SU-DHL-6 (cell line): ENCODE data around the gene UNC13C.

Experiments
- H2AFZ ChIP-seq: fragments of 200-600 bp; sonication (generic); 2 replicates; pipeline ENCODE4 v1.6.1; 2014; ENCODE audit warnings: low read depth, mild to moderate bottlenecking, moderate library complexity, mixed read lengths, antibody characterized with exemption, low read length; ENCODE audit not compliant: severe bottlenecking
- H3F3A ChIP-seq: fragments of 200-600 bp; shearing (Covaris generic); 2 replicates; pipeline ENCODE4 v1.6.0; 2016; ENCODE audit warnings: antibody characterized with exemption, mild to moderate bottlenecking; ENCODE audit not compliant: insufficient read depth
- H3K27ac ChIP-seq: fragments of 200-600 bp; sonication (generic); 2 replicates; pipeline ENCODE4 v1.5.1; 2016; ENCODE audit warnings: low read depth, mild to moderate bottlenecking, low read length, moderate library complexity, mixed read lengths
- H3K27me3 ChIP-seq: fragments of 200-600 bp; sonication (generic), shearing (Covaris generic); 2 replicates; pipeline ENCODE4 v1.6.0; 2014; ENCODE audit warnings: mild to moderate bottlenecking, low read length
- H3K36me3 ChIP-seq: fragments of 200-600 bp; sonication (generic); 2 replicates; pipeline ENCODE4 v1.6.1; 2014; ENCODE audit warnings: mild to moderate bottlenecking, low read length, mixed read lengths
- H3K4me2 ChIP-seq: fragments of 300-600, 200-600 bp; shearing (Covaris generic), sonication (generic); 2 replicates; pipeline ENCODE4 v1.6.0; 2014; ENCODE audit warnings: low read length, low read depth, mild to moderate bottlenecking; ENCODE audit not compliant: poor library complexity, severe bottlenecking
- H3K4me3 ChIP-seq: fragments of 200-600 bp; sonication (generic); 2 replicates; pipeline ENCODE4 v1.5.1; 2014; ENCODE audit warnings: antibody characterized with exemption, low read length, mild to moderate bottlenecking, mixed read lengths; ENCODE audit not compliant: insufficient read depth, poor library complexity, severe bottlenecking
- H3K79me2 ChIP-seq: fragments of 200-600 bp; sonication (generic); 2 replicates; pipeline ENCODE4 v1.6.1; 2014; ENCODE audit warnings: mild to moderate bottlenecking, low read length, moderate library complexity; ENCODE audit not compliant: insufficient read depth
- H3K9ac ChIP-seq: fragments of 200-600 bp; sonication (generic); 2 replicates; pipeline ENCODE4 v1.7.0; 2014; ENCODE audit warnings: mild to moderate bottlenecking, low read length
- H3K9me2 ChIP-seq: fragments of 200-600 bp; sonication (generic); replicated peaks from 2 replicates; pipeline ENCODE4 v1.6.1; 2014; ENCODE audit warnings: low read length; ENCODE audit not compliant: insufficient read depth
- H3K9me3 ChIP-seq: fragments of 200-600 bp; sonication (generic); 2 replicates; pipeline ENCODE4 v1.6.1; 2014; ENCODE audit warnings: low read length, mixed read lengths; ENCODE audit not compliant: insufficient read depth
- H4K20me1 ChIP-seq: fragments of 200-600 bp; sonication (generic); 2 replicates; pipeline ENCODE4 v1.6.1; 2014; ENCODE audit warnings: low read depth, mild to moderate bottlenecking, antibody characterized with exemption, low read length, moderate library complexity, mixed read lengths
- EZH2phosphoT487 ChIP-seq: fragments of 200-600 bp; sonication (generic), shearing (Covaris generic); conservative IDR thresholded peaks from 2 replicates; pipeline ENCODE4 v1.6.1; 2018; ENCODE audit warnings: mild to moderate bottlenecking, antibody characterized with exemption, low read length, moderate library complexity, mixed read lengths
- TF ChIP-seq, protein P1 (sequence below): fragments of 200-600 bp; sonication (generic); IDR thresholded peaks from one replicate; pipeline ENCODE4 v1.5.1; 2017; ENCODE audit warnings: antibody characterized with exemption, mild to moderate bottlenecking, low read length, moderate library complexity; ENCODE audit not compliant: insufficient read depth, poor library complexity, severe bottlenecking

The UNC13C gene

DNA sequence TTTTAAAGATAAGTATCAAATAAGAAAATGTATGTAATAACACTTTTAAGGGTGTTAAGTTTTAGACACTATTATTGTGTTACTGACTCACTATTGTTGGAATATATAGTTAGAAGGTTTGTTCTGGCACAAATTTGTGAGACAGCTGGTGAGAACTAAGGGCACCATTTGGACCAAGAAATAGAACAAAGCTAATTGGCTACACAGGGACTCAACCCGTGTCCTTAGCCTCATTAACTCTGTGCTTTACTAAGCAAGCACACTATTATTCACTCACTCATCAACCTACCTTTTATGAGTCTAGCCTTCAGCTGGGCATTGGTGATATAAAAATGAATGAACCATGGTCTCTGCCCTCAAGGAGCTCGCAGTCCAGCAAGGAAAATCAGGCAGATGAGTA lies 4.1 kb upstream of the UNC13C start:
- no peaks in the 10 kb centered on the region for H3K79me2 ChIP-seq
- no peaks in the 10 kb centered on the region for H4K20me1 ChIP-seq
- no peak overlapping the region for H3K4me2 ChIP-seq
- H3K27me3 ChIP-seq = no peaks in the 10 kb centered on the region
- no peak overlapping the region for H2AFZ ChIP-seq
- H3K4me3 ChIP-seq = no peak overlapping the region
- H3F3A ChIP-seq = no peaks in the 10 kb centered on the region
- H3K36me3 ChIP-seq = no peaks in the 10 kb centered on the region
- TF ChIP-seq, protein P1, sequence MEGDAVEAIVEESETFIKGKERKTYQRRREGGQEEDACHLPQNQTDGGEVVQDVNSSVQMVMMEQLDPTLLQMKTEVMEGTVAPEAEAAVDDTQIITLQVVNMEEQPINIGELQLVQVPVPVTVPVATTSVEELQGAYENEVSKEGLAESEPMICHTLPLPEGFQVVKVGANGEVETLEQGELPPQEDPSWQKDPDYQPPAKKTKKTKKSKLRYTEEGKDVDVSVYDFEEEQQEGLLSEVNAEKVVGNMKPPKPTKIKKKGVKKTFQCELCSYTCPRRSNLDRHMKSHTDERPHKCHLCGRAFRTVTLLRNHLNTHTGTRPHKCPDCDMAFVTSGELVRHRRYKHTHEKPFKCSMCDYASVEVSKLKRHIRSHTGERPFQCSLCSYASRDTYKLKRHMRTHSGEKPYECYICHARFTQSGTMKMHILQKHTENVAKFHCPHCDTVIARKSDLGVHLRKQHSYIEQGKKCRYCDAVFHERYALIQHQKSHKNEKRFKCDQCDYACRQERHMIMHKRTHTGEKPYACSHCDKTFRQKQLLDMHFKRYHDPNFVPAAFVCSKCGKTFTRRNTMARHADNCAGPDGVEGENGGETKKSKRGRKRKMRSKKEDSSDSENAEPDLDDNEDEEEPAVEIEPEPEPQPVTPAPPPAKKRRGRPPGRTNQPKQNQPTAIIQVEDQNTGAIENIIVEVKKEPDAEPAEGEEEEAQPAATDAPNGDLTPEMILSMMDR = no peak
- TF ChIP-seq EZH2phosphoT487 = no peak
- no peaks in the 10 kb centered on the region for H3K9me3 ChIP-seq
- H3K9me2 ChIP-seq = no peaks in the 10 kb centered on the region
- H3K9ac ChIP-seq = no peak overlapping the region
- no peak overlapping the region for H3K27ac ChIP-seq

DNA sequence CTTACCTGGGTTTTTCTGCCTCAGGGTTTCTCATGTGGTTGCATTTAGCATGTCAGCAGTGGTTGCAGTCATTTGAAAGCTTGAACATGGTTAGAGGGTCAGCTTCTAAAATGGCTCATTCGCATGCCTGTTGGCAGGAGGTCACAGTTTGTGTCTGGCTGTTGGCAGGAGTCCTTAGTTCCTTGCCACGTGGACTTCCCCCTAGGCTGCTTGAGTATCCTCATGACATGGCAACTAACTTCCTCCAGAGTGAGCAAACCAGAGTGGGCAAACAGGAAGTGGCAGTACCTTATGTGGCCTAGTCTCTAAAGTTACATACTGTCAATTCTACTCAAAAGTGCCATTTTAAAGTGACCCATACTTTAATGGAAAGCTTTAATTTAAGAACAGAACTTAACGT lies 3.4 kb upstream of the UNC13C start:
- no peaks in the 10 kb centered on the region for H4K20me1 ChIP-seq
- no peak overlapping the region for H2AFZ ChIP-seq
- H3K4me3 ChIP-seq = no peak overlapping the region
- no peak overlapping the region for H3K27ac ChIP-seq
- no peak overlapping the region for H3K4me2 ChIP-seq
- H3K79me2 ChIP-seq = no peaks in the 10 kb centered on the region
- H3K9ac ChIP-seq = no peak overlapping the region
- H3F3A ChIP-seq = no peaks in the 10 kb centered on the region
- no peaks in the 10 kb centered on the region for H3K27me3 ChIP-seq
- TF ChIP-seq EZH2phosphoT487 = no peak
- TF ChIP-seq, protein P1 = no peak
- no peaks in the 10 kb centered on the region for H3K9me2 ChIP-seq
- no peaks in the 10 kb centered on the region for H3K36me3 ChIP-seq
- H3K9me3 ChIP-seq = no peaks in the 10 kb centered on the region

DNA sequence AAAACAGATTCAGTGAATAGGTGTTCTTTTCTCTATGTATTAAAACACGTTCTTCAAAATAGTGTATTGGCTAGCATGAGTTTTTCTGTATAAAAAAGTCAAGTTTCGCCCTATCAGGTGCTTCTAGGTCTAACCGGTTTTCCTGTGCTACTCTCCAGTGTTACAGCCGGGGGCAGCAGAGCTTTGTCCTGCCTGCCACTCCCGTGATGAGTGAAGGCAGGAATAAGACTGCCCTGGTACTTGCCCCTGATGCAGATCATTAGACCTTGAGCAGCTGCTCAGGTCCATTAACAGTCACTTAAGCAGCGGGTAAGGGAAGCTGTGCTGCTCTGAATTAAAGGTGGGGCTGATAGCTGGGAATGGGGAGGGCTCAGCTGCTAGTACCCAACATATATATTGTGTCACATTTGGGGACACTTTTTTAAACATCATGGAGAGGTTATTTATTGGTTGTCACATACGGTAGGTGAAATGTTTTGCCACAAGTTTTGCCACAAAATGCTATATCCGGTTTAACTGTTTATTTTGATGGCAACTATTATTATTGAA lies 1.3 kb upstream of the UNC13C start:
- Histone ChIP-seq H4K20me1 (no peaks in the 10 kb centered on the region), H3K36me3 (no peaks in the 10 kb centered on the region), H3K9me2 (no peaks in the 10 kb centered on the region), H3K4me2 (no peak overlapping the region), H3K9ac (no peak overlapping the region), H3K27ac (no peak overlapping the region), H3K27me3 (no peaks in the 10 kb centered on the region), H3K4me3 (no peak overlapping the region), H3K9me3 (no peaks in the 10 kb centered on the region), H2AFZ (no peak overlapping the region), H3F3A (no peaks in the 10 kb centered on the region), H3K79me2 (no peaks in the 10 kb centered on the region)
- TF ChIP-seq EZH2phosphoT487 = no peak
- TF ChIP-seq, protein P1 = no peak
